Stimulated activated CD4-positive, alpha-beta T cell treated with anti-CD3 and anti-CD28 coated beads, Interleukin-1b, Interleukin-23, amount 100 ng/mL, for 24 hours (primary cell): ENCODE results near the gene ARPC5L.
"Not testable (repeated sequence)": the region's sequence is repeated elsewhere in the genome, so short reads cannot be mapped to it uniquely, and the experiment has no call there.

Experiments
- DNase-seq, 4 experiments: peaks; one replicate each; pipeline ENCODE4 v3.0.0-alpha.2; 2020; ENCODE audit warnings: low read depth in 4 of 4, low spot score in 1 of 4

Gene ARPC5L

DNA sequence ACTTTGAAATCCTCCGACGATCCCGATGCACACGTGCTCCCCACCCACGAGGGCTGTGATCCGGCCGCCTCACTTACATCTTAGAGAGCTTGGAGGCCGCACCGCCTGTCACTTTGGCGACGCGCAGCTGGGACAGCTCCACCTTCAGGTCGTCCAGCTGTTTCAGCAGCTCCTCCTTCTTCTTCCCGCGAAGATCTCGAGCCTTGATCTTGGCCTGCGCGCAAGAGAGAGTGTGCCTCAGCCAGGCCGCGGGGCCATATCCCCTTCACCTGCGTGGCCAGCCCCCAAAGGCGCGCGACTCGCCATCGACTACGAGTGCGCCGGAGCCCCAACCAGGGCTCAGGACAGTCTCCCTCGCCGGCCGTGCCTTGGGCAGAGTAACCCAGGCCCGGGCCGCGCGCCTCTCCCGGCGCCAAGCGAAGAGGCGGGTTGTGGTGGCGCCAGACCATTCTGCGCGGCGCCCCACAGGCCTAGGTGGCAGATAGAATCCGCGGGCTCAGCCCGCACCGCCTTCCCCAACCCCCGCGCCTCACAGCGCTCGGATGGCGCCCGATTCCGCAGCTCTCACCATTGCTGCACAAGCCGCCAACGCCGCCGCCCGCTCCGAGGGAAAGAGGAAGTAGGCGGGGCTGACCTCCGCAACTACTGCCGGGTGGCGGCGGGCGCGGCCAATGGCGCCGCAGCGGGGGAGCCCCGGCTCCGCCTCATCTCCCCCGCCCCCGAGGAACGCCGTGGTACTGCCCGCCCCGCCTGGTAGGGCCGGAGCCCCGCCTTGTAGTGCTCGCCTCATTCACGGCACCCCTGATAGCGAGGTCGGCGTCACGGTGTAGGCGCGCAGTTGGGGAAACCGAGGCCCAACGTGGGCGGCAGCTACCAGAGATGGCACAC, at the start of gene ARPC5L, which contains the start of gene RPL35:
Gene ARPC5L, plus strand, starts transcription at position 789 of the 888 bp plus-strand sequence. CDS start 7,161 bp downstream, outside the sequence.
Gene RPL35, minus strand, starts transcription at position 616 of the 888 bp plus-strand sequence. Its CDS starts 45 bp downstream, at position 571.
- peak; percentile 89 to 96 (median 94) for DNase-seq

DNA sequence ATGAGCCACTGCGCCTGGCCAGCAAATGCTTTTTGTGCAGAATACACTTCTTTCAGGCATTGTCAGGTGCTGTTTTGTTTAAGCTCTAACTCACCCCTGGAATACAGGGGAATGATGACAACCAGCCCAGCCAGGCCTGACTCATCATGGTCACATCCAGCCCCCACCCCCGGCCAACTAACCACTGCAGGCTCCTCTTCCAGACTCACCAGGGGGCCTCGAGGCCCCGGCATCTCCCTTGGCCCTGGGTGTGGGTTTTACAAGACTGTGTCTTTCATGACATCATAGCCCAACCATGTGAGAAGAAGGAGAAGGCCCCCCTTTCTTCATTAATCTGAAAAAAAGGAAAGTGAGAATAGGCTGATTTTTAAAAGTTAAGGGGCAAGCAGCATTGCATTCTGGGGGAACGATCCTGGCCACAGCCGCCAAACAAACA, 49.5 kb upstream of the ARPC5L start:
- DNase-seq, result no peak

DNA sequence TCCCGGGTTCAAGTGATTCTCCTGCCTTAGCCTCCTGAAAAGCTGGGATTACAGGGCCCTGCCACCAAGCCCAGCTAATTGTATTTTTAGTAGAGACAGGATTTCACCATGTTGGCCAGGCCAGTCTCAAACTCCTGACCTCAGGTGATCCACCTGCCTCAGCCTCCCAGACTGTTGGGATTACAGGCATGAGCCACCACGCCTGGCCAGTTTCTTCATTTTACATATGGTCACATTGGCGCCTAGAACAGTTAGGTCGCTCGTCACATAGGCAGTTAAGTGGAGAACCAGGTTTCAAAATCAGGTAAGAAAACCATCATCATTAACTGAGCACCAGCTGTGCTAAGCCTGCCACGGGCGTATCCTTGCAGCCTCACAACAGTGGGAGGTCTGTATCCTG, 48.9 kb upstream of the ARPC5L start:
- DNase-seq, result no peak

GRCh38 chr9:124813501-124814163, 48.3 kb upstream of the ARPC5L start:
- DNase-seq, result no peak

- DNase-seq, result no peak
These were observed 47.8 kb upstream of the ARPC5L start for GRCh38 chr9:124814164-124814535.

DNA sequence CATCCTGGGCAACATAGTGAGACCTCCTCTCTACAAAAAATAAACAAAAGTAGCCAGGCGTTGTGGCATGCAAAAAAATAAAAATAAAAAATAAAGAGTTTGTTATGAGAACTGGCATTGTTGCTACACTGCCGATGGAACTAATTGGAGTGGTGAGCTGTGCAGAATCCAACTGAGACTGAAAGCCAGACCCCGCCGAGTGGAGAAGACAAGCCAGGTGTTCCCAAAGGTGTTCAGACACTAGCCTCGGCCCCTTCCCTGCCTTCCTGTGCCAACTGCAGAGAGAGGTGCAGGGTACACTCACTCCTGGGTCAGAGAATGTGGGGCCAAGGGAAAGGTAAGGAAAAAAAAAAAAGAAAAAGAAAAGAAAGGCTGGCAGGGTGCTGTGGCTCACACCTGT, 46.3 kb upstream of the ARPC5L start:
- no peak for DNase-seq

DNA sequence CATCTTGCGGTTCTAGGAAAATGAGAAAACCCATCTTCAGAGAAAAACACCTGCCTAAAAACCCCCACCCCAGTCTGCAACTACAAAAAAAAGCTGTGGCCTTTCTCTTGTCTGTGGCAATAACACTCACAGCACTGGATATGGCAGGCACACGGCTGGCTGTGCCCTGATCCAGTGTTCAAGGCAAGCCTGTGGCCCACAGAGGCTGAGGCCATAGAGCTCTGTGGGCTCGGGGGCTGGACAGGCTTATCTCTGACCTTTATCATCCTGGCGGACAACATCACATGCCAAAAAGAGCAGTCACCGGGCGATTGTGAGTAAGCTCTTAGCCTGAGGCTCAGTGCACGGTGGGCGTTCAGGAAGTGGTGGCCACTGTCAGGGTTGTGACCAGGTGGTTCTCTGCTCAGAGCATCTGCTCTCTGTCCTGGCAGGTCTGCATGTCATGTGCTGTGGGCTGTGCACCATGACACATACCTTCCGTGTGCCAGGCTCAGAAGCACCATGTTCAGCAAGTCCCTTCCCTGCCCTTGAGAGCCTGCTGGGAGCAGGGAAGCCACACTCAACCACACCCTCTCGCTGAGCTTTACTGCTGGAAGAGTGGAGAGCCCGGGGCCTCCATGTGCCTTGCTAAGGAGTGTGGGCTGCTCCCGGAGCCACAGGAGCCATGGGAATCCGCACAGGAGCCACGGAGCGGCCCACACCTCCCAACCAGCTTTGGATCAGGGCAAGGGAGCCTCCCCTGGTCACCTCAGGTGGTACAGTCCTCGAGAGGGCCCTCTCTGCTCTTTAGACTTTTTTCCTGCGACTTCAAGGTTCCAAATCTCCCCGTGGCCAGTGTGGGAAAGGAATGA, 43.3 kb upstream of the ARPC5L start:
- DNase-seq, result no peak

DNA sequence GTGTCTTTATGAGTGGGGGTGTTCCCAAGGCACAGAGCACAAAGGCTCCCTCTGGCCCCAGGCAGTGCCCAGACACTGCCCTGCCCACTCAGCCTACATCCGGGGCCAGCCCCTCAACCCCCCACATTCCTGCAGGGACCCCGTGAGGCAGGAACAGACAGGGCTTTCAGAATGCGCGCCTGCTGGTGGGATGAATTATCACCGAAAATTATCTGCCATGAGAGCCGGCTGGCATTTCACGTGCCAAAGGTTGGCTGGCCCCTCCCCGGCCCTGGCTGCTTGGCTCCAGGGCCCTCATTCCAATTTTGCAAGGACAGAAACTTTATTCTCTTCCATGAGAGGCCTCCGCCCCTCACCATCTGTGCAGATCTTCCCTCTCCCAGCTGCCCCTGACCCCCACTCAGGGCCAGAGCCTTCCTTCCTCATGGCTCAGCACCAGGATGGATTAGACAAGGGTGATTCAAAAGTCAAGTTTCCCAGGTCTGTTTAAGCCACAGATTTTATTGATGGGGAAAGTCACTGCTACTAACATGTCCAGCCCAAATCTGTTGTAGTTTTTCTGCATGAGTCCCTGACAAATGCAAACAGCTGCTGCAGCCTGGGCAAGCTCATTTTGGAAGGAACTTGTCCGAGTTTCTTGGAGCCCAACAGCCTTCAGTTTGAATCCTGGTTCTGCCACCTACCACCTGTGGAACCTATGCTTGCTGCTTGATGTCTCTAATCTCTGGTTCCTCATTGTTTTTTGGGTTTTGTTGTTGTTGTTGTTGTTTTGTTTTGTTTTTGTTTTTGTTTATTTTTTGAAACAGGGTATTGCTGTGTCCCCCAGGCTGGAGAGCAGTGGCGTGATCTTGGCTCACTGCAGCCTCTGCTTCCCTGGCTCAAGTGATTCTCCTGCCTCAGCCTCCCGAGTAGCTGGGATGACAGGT, 41.0 kb upstream of the ARPC5L start:
- DNase-seq, result no peak

DNA sequence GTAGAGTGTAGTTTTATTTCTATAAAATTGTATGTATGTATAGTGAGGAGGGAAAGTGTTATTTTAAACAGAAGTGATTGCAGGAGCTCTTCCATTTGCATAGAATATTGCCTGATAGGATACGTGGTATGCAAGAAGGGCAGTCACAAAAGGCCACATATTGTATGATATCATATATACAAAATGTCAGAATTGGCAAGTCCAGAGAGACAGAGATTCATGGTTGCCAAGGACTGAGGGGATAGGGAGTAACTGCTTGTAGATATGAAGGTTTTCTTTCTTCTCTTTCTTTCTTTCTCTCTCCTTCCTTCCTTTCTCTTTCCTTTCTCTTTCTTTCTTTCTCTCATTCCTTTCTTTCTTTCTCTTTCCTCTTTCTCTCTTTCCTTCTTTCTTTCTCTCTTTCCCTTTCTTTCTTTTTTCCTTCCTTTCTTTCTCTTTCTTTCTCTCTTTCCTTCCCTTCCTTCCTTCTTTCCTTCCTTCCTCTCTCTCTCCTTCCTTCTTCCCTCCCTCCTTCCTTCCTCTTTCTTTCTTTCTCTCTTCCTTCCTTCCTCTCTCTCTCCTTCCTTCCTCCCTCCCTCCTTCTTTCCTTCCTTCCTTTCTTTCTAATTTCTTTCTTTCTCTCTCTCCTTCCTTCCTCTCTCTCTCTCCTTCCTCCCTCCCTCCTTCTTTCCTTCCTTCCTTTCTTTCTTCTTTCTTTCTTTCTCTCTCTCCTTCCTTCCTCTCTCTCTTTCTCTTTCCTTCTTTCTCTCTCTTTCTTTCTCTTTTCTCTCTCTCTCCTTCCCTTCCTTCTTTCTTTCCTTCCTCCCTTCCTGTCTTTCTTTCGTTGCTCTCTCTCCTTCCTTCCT, 33.2 kb upstream of the ARPC5L start:
- no peak for DNase-seq

- DNase-seq, result no peak
These were observed 32.6 kb upstream of the ARPC5L start for GRCh38 chr9:124829334-124829669.

DNA sequence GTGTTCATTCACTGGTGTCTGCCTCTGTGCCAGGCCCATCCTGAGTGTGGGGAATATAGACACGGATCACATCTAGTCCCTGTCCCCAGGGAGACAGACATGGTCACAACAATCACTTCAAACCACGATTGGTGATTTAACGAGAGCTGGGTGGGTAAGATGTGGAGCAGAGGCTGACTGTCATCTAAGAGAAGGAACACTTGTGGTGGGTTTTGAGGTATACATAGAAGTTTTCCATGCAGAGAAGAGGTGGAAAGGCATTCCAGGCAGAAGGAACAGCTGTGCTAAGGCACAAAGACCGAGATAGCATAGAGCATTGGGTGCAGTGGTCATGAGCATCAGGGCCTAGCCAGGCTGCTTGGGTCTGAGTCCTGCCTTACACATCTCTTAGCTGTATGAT, 31.3 kb upstream of the ARPC5L start:
- no peak for DNase-seq

- no peak for DNase-seq
These were observed 30.1 kb upstream of the ARPC5L start for GRCh38 chr9:124831642-124832364.

GRCh38 chr9:124834591-124834990, 27.3 kb upstream of the ARPC5L start:
- DNase-seq, result no peak

DNA sequence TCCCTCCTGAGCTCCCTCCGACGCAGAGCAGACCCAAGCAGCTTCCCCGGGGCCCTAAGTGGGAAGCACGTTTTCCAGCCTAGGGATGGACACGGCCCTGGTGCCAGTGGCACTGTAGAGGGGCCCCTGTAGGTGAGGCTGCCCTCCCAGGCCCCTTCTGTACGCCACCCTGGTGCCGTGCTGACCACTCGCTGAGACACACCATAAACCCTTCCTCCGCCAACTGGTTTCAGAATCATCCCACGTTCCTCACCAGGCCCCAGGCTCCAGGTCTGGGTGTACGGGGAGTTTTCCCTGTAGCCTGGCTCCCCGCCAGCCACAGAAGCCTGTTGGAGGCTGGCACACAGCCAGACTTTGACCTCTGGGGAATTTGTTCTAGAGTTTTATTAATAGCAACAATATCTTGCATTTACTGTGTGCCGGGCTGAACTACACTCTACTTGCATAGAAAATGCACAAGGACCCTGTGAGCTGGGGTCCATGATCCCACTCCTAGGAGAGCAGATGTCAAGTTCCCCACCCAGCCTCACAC, 26.8 kb upstream of the ARPC5L start:
- no peak for DNase-seq

DNA sequence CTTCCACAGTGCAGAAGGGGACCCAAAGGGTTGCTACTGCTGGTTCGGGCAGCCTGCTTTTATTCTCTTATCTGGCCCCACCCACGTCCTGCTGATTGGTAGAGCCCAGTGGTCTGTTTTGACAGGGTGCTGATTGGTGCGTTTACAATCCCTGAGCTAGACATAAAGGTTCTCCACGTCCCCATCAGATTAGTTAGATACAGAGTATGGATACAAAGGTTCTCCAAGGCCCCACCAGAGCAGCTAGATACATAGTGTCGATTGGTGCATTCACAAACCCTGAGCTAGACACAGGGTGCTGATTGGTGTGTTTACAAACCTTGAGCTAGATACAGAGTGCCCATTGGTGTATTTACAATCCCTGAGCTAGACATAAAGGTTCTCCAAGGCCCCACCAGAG, 23.8 kb upstream of the ARPC5L start:
- DNase-seq, result not testable (repeated sequence)

DNA sequence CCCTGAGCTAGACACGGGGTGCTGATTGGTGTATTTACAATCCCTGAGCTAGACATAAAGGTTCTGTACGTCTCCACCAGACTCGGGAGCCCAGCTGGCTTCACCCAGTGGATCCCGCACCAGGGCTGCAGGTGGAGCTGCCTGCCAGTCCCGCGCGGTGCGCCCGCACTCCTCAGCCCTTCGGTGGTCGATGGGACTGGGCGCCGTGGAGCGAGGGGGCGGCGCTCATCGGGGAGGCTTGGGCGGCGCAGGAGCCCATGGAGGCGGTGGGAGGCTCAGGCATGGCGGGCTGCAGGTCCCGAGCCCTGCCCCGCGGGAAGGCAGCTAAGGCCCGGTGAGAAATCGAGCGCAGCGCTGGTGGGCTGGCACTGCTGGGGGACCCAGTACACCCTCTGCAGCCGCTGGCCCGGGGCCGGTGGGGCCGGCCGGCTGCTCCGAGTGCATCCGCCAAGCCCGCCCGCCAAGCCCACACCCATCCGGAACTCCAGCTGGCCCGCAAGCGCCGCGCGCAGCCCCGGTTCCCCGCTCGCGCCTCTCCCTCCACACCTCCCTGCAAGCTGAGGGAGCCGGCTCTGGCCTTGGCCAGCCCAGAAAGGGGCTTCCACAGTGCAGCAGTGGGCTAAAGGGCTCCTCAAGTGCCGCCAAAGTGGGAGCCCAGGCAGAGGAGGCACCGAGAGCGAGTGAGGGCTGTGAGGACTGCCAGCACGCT, 23.2 kb upstream of the ARPC5L start:
- DNase-seq, result not testable (repeated sequence)

- no peak for DNase-seq
These were observed 22.2 kb upstream of the ARPC5L start for GRCh38 chr9:124839612-124840299.
